Lower leg skin (tissue), 4 donors: Measurements from ENCODE around the gene KRTAP19-4. TPM values are rescaled to one million over a fixed set of nuclear protein-coding genes. Genes with fewer than 3 reads are reported as not detected.
"Not testable (repeated sequence)": the region's sequence is repeated elsewhere in the genome, so short reads cannot be mapped to it uniquely, and the experiment has no call there.

Experiments used
- DNase-seq, 2 donors: peaks; one replicate each; pipeline ENCODE4 v3.0.0-alpha.2; 2019; ENCODE audit warnings: low spot score in 2 of 2
- H3K4me3 ChIP-seq: fragments of 200-600 bp; sonication (generic); 2 replicates; pipeline ENCODE4 v1.5.1; 2017; ENCODE audit warnings: mild to moderate bottlenecking, low read depth; ENCODE audit not compliant: poor library complexity, severe bottlenecking
- CTCF ChIP-seq, 3 donors: fragments of 450-650 bp; IDR thresholded peaks; one replicate each; pipeline ENCODE4 v1.5.1; 2016; ENCODE audit warnings: antibody characterized with exemption in 3 of 3, mild to moderate bottlenecking in 3 of 3, moderate library complexity in 2 of 3
- POLR2A ChIP-seq, 2 donors: fragments of 450-650 bp; IDR thresholded peaks; one replicate each; pipeline ENCODE4 v1.6.1; 2016 to 2017; ENCODE audit warnings: antibody characterized with exemption in 2 of 2, mild to moderate bottlenecking in 1 of 2, moderate library complexity in 1 of 2
- WGBS, 2 donors: methylation state at CpG; one replicate each; pipeline ENCODE4 v1.1.5; 2018; 5-methylcytosine and 5-hydroxymethylcytosine counted together
- intact Hi-C: fragments of 100-400 bp; cut with DNase I; formaldehyde crosslinking; loops from one replicate; pipeline ENCODE4 v1.15.0; 2023; ENCODE audit warnings: low total_unique reads
- total RNA-seq, 4 donors: library from RNA; depleted of rRNA; stranded (reverse); fragments of >200 nt; gene quantifications; one replicate each; pipeline ENCODE4 v1.1.0, GENCODE V29; 2016

KRTAP19-4 gene
- not detected for total RNA-seq

GRCh38 chr21:30497065-30497464 lies at the start of gene KRTAP19-4:
Gene KRTAP19-4 (minus strand): TSS chr21:30497165. CDS start chr21:30497110, 55 bp downstream.
- WGBS, 2 donors = 62 to 82% methylated on average over 4 of the region's 4 CpGs
- TF ChIP-seq CTCF (IDR thresholded peaks at IDR 0.05) = no peak
- TF ChIP-seq POLR2A (IDR thresholded peaks at IDR 0.05) = no peak
- H3K4me3 ChIP-seq = no peak within 1 kb of the TSS
- DNase-seq = no peak
- intact Hi-C loops = no loop called here

- no peak for TF ChIP-seq CTCF (IDR thresholded peaks at IDR 0.05)
- no peak for TF ChIP-seq POLR2A (IDR thresholded peaks at IDR 0.05)
- WGBS, 2 donors = 68 to 81% methylated on average over 1 of the region's 1 CpG
- no peak for DNase-seq
- intact Hi-C loops = no loop called here
- no peak within 1 kb of the TSS for H3K4me3 ChIP-seq
Observed at GRCh38 chr21:30541764-30542163, 44.8 kb upstream of the KRTAP19-4 start, which contains the start of gene KRTAP19-6. Gene KRTAP19-6 (minus strand): TSS chr21:30541864. CDS start chr21:30541833, 31 bp downstream.

GRCh38 chr21:30518876-30519275 lies 21.9 kb upstream of the KRTAP19-4 start:
- TF ChIP-seq POLR2A (IDR thresholded peaks at IDR 0.05) (no peak), CTCF (IDR thresholded peaks at IDR 0.05) (no peak)
- intact Hi-C loops = no loop called here
- no peak for DNase-seq
- H3K4me3 ChIP-seq = no peak overlapping the region
- 59 to 67% methylated on average over 1 of the region's 1 CpG for WGBS, 2 donors

GRCh38 chr21:30515681-30516080 lies 18.7 kb upstream of the KRTAP19-4 start:
- TF ChIP-seq POLR2A (IDR thresholded peaks at IDR 0.05) = no peak
- no peak for TF ChIP-seq CTCF (IDR thresholded peaks at IDR 0.05)
- no peak for DNase-seq
- H3K4me3 ChIP-seq = no peak overlapping the region
- WGBS, 2 donors = 79 to 86% methylated on average over 1 of the region's 1 CpG
- intact Hi-C loops = no loop called here

GRCh38 chr21:30505621-30506205 lies 8.7 kb upstream of the KRTAP19-4 start:
- H3K4me3 ChIP-seq, intact Hi-C loops, DNase-seq: not testable (repeated sequence)
- WGBS, 2 donors = 31 to 34% methylated on average over 4 of the region's 4 CpGs

GRCh38 chr21:30502041-30502440 lies 5.1 kb upstream of the KRTAP19-4 start, which contains the start of gene KRTAP19-5:
Gene KRTAP19-5 (minus strand): TSS chr21:30502141. CDS start chr21:30502090, 51 bp downstream.
- H3K4me3 ChIP-seq = no peak within 1 kb of the TSS
- intact Hi-C loops = no loop called here
- WGBS, 2 donors = 74 to 78% methylated on average over 6 of the region's 6 CpGs
- TF ChIP-seq CTCF (IDR thresholded peaks at IDR 0.05) = no peak
- no peak for TF ChIP-seq POLR2A (IDR thresholded peaks at IDR 0.05)
- no peak for DNase-seq
